Activated CD4-positive, alpha-beta T cell treated with anti-CD3 and anti-CD28 coated beads, Interleukin-2, amount 10 ng/mL, durations not matched to agents 24 days and 14 days (primary cell): ENCODE data around the gene FAM107B. TPM values are rescaled to one million over a fixed set of nuclear protein-coding genes. Genes with fewer than 3 reads are reported as not detected.
"Not testable (repeated sequence)": the region's sequence is repeated elsewhere in the genome, so short reads cannot be mapped to it uniquely, and the experiment has no call there.

ENCODE experiments used
- DNase-seq: peaks from one replicate; pipeline ENCODE4 v3.0.0; 2022
- H3K27ac Mint-ChIP-seq: one replicate; pipeline ENCODE4 v1.8.0; 2022; ENCODE audit warnings: mild to moderate bottlenecking, mixed read lengths
- H3K27me3 Mint-ChIP-seq: one replicate; pipeline ENCODE4 v1.8.0; 2022; ENCODE audit warnings: mixed read lengths
- H3K36me3 Mint-ChIP-seq: one replicate; pipeline ENCODE4 v1.8.0; 2022; ENCODE audit warnings: low read depth, mild to moderate bottlenecking, mixed read lengths
- H3K4me1 Mint-ChIP-seq: one replicate; pipeline ENCODE4 v1.8.0; 2021; ENCODE audit warnings: mixed read lengths
- H3K4me3 Mint-ChIP-seq: one replicate; pipeline ENCODE4 v1.8.0; 2022; ENCODE audit warnings: mild to moderate bottlenecking, moderate library complexity, mixed read lengths
- H3K9me3 Mint-ChIP-seq: one replicate; pipeline ENCODE4 v1.8.0; 2021; ENCODE audit warnings: mixed read lengths
- intact Hi-C: fragments of 100-400 bp; cut with micrococcal nuclease; formaldehyde crosslinking; loops from one replicate; pipeline ENCODE4 v1.15.1; 2023
- total RNA-seq: library from RNA; stranded (reverse); gene quantifications from 2 replicates; pipeline ENCODE4 v1.2.3, GENCODE V29; 2022

The FAM107B gene
- total RNA-seq, 1 donor from 2014 or later = 113 TPM

GRCh38 chr10:14653271-14654161 is 121.2 kb downstream of the FAM107B start:
- Mint-ChIP-seq H3K36me3 (peaks cover 2% of the 10 kb centered on the region), H3K4me3 (peak overlapping the region; percentile 51), H3K4me1 (peaks cover 65% of the 10 kb centered on the region), H3K27ac (peak overlapping the region; percentile 74), H3K27me3 (no peaks in the 10 kb centered on the region), H3K9me3 (peaks cover 3% of the 10 kb centered on the region)
- intact Hi-C loops = loop anchor here (10.0 kb wide), 2 partner anchors 269 to 301 kb away; partner anchors contain the start of genes DCLRE1C and MEIG1
- peak; percentile 75 for DNase-seq

GRCh38 chr10:14652816-14653215 is 121.9 kb downstream of the FAM107B start:
- peaks cover 64% of the 10 kb centered on the region for H3K4me1 Mint-ChIP-seq
- H3K27me3 Mint-ChIP-seq = no peaks in the 10 kb centered on the region
- intact Hi-C loops = loop anchor here (10.0 kb wide), 2 partner anchors 268 to 302 kb away; partner anchors contain the start of genes DCLRE1C and MEIG1
- DNase-seq = no peak
- H3K36me3 Mint-ChIP-seq = peaks cover 2% of the 10 kb centered on the region
- H3K27ac Mint-ChIP-seq = no peak overlapping the region
- H3K4me3 Mint-ChIP-seq = no peak overlapping the region
- H3K9me3 Mint-ChIP-seq = peaks cover 3% of the 10 kb centered on the region

GRCh38 chr10:14652067-14652466 is 122.6 kb downstream of the FAM107B start:
- H3K9me3 Mint-ChIP-seq = peaks cover 3% of the 10 kb centered on the region
- peaks cover 64% of the 10 kb centered on the region for H3K4me1 Mint-ChIP-seq
- H3K36me3 Mint-ChIP-seq = peaks cover 2% of the 10 kb centered on the region
- H3K27ac Mint-ChIP-seq = peak overlapping the region; percentile 25
- H3K27me3 Mint-ChIP-seq = no peaks in the 10 kb centered on the region
- no peak overlapping the region for H3K4me3 Mint-ChIP-seq
- intact Hi-C loops = loop anchor here (10.0 kb wide), 2 partner anchors 267 to 303 kb away; partner anchors contain the start of genes DCLRE1C and MEIG1
- no peak for DNase-seq

- DNase-seq = peak; percentile 54
- intact Hi-C loops = loop anchor here (2.0 to 10.0 kb wide), 6 partner anchors 15 to 641 kb away; partner anchors contain the start of genes DCLRE1C, MEIG1 and SUV39H2
- Mint-ChIP-seq H3K27me3 (no peaks in the 10 kb centered on the region), H3K36me3 (no peaks in the 10 kb centered on the region), H3K4me3 (no peak overlapping the region), H3K9me3 (peaks cover 3% of the 10 kb centered on the region), H3K4me1 (peaks cover 68% of the 10 kb centered on the region), H3K27ac (peak overlapping the region; percentile 97)
These were observed 125.0 kb downstream of the FAM107B start for GRCh38 chr10:14649739-14650138.

GRCh38 chr10:14648946-14649345 is 125.8 kb downstream of the FAM107B start:
- Mint-ChIP-seq H3K4me1 (peaks cover 64% of the 10 kb centered on the region), H3K27me3 (no peaks in the 10 kb centered on the region), H3K9me3 (peaks cover 8% of the 10 kb centered on the region), H3K36me3 (no peaks in the 10 kb centered on the region), H3K27ac (peak overlapping the region; percentile 97), H3K4me3 (peak overlapping the region; percentile 70)
- DNase-seq = no peak
- intact Hi-C loops = loop anchor here (1.0 to 5.0 kb wide), 8 partner anchors 10 to 640 kb away; partner anchors contain the start of gene SUV39H2

GRCh38 chr10:14648005-14648765 is 126.5 kb downstream of the FAM107B start:
- intact Hi-C loops = loop anchor here (1.0 to 5.0 kb wide), 8 partner anchors 11 to 639 kb away; partner anchors contain the start of gene SUV39H2
- Mint-ChIP-seq H3K36me3 (no peaks in the 10 kb centered on the region), H3K4me1 (peaks cover 56% of the 10 kb centered on the region), H3K9me3 (peaks cover 13% of the 10 kb centered on the region), H3K27me3 (no peaks in the 10 kb centered on the region), H3K27ac (peak overlapping the region; percentile 97), H3K4me3 (peak overlapping the region; percentile 70)
- peak; percentile 92 for DNase-seq

- H3K4me3 Mint-ChIP-seq = peak overlapping the region; percentile 14
- H3K36me3 Mint-ChIP-seq = no peaks in the 10 kb centered on the region
- H3K27me3 Mint-ChIP-seq = no peaks in the 10 kb centered on the region
- peaks cover 42% of the 10 kb centered on the region for H3K4me1 Mint-ChIP-seq
- H3K27ac Mint-ChIP-seq = peak overlapping the region; percentile 79
- peak; percentile 64 for DNase-seq
- intact Hi-C loops = loop anchor here (2.0 to 5.0 kb wide), 3 partner anchors 13 to 232 kb away; partner anchors contain the start of gene SUV39H2
- H3K9me3 Mint-ChIP-seq = peaks cover 18% of the 10 kb centered on the region
These were observed 129.3 kb downstream of the FAM107B start for GRCh38 chr10:14645239-14645960.

GRCh38 chr10:14639637-14640036 is 135.1 kb downstream of the FAM107B start:
- no peak overlapping the region for H3K27ac Mint-ChIP-seq
- DNase-seq = no peak
- no peak overlapping the region for H3K4me3 Mint-ChIP-seq
- H3K27me3 Mint-ChIP-seq = no peaks in the 10 kb centered on the region
- H3K4me1 Mint-ChIP-seq = peaks cover 3% of the 10 kb centered on the region
- H3K9me3 Mint-ChIP-seq = peaks cover 23% of the 10 kb centered on the region
- intact Hi-C loops = no loop called here
- H3K36me3 Mint-ChIP-seq = no peaks in the 10 kb centered on the region

GRCh38 chr10:14635043-14635710 is 139.5 kb downstream of the FAM107B start:
- DNase-seq = no peak
- no peaks in the 10 kb centered on the region for H3K4me1 Mint-ChIP-seq
- H3K27ac Mint-ChIP-seq = no peak overlapping the region
- no peaks in the 10 kb centered on the region for H3K36me3 Mint-ChIP-seq
- no peaks in the 10 kb centered on the region for H3K27me3 Mint-ChIP-seq
- intact Hi-C loops = no loop called here
- no peak overlapping the region for H3K4me3 Mint-ChIP-seq
- H3K9me3 Mint-ChIP-seq = peaks cover 5% of the 10 kb centered on the region

- H3K27me3 Mint-ChIP-seq, H3K9me3 Mint-ChIP-seq, H3K4me1 Mint-ChIP-seq, H3K27ac Mint-ChIP-seq, H3K4me3 Mint-ChIP-seq, intact Hi-C loops, H3K36me3 Mint-ChIP-seq, DNase-seq: not testable (repeated sequence)
These were observed 140.1 kb downstream of the FAM107B start for GRCh38 chr10:14634572-14634971.

- no peaks in the 10 kb centered on the region for H3K36me3 Mint-ChIP-seq
- H3K9me3 Mint-ChIP-seq = no peaks in the 10 kb centered on the region
- H3K4me3 Mint-ChIP-seq = no peak overlapping the region
- DNase-seq = no peak
- no peak overlapping the region for H3K27ac Mint-ChIP-seq
- peaks cover 4% of the 10 kb centered on the region for H3K4me1 Mint-ChIP-seq
- no peaks in the 10 kb centered on the region for H3K27me3 Mint-ChIP-seq
- intact Hi-C loops = no loop called here
These were observed 148.8 kb downstream of the FAM107B start for GRCh38 chr10:14625765-14626525.

- Mint-ChIP-seq H3K4me1 (peaks cover 4% of the 10 kb centered on the region), H3K27ac (no peak overlapping the region), H3K27me3 (no peaks in the 10 kb centered on the region), H3K36me3 (no peaks in the 10 kb centered on the region), H3K4me3 (no peak overlapping the region), H3K9me3 (no peaks in the 10 kb centered on the region)
- intact Hi-C loops = no loop called here
- DNase-seq = no peak
These were observed 149.5 kb downstream of the FAM107B start for GRCh38 chr10:14625192-14625631.
